AG20443 (cell line): ENCODE data around the gene STMN1.
"Not testable (repeated sequence)": the region's sequence is repeated elsewhere in the genome, so short reads cannot be mapped to it uniquely, and the experiment has no call there.

Experiments used
- DNase-seq: peaks from one replicate; pipeline ENCODE4 v3.0.0; 2012; ENCODE audit warnings: low spot score, mixed read lengths

The STMN1 gene

DNA sequence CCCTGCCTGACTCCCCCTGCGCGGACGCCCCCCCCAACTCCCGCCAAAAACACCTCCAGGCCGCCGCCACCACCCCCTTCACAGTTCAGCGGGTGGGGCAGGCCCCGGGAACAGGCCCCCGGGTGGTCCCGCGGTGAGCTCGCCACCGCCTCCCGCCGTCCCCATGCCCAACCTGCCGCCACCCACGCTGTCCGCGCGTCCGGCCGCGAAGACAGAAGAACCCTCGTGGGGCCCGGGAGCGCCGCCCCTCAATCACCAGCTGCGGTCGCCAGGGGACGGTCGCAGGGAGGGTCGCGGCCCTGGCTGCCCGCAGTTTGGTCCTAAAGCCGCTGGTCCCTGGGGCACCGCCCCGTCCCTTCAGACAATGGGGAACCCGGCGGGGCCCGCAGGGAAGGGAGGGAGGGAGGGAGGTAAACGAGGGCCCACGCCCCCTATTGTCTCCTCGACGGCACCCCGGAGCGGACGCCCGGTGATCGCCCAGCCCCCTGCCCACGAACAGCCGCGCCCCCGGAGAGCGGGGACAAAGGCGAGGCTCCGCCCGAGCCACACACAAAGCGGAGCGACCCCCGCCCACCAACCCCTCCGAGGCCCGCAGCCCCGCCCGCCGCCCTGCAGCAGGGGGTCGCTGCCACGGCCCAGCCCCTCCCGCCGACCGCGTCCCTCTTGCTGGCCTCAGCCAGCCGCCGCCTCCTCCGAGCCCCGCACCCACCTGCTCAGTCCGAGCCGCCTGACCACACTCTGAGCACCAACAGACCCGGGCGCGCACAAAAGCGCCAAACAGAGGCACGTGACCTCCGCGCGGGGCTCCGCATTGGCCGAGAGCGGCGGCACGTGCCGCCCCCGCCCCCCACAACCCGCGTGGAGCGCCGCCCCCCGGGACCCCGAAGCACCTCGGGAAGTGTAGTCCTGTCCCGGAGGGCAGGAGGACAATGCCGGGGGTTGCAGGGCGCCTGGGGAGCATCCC is at the start of gene STMN1:
Gene STMN1 (minus strand): TSS at position 740 of the 964 bp plus-strand sequence. CDS start 1,743 bp downstream, outside the sequence.
- DNase-seq, result peak; percentile 94

DNA sequence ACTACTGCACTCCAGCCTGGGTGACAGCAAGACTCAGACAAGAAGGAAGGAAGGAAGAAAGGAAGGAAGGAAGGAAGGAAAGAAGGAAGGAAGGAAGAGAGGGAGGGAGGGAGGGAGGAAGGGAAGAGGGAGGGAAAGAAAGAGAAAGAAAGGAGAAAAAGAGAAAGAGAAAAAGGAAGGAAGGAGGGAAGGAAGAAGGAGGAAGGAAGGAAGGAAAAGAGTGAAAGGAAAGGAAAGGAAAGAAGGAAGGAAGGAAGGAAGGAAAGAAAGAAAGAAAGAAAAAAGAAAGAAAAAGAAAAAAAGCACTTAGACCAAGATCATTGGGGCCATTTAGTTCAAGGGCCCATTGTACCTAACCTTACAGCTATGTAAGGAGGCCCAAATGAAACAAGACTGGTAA is 49.3 kb upstream of the STMN1 start:
- no peak for DNase-seq

DNA sequence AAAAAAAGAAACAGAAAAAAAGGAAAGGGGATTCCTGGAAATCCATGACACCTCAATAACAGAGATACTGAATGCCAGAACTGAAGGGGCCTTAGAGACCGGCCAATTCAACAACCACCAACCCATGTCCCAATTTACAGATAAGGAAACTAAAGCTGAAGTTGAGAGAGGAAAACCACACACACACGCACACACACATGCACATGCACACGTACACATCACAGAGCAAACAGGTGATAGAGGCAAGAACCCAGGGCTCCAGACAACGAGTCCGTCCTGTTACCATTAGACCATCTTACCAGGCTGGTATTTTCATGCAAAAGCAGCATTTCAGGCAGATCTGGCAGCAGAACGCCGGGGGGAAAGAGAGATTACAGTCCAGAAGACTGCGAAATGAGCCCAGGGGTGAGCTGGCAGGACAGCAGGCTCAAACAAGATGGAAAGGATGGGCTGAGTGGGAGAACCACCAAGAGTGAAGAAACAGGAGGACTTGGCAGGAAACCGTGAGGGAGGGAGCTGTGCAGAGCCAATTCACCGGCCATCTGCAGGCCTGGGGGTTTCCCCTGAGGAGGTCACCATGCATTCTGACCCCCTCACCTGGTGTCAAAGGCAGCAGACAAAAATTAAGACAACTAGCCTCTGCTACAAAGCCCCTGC is 48.2 kb upstream of the STMN1 start:
- DNase-seq, result no peak

DNA sequence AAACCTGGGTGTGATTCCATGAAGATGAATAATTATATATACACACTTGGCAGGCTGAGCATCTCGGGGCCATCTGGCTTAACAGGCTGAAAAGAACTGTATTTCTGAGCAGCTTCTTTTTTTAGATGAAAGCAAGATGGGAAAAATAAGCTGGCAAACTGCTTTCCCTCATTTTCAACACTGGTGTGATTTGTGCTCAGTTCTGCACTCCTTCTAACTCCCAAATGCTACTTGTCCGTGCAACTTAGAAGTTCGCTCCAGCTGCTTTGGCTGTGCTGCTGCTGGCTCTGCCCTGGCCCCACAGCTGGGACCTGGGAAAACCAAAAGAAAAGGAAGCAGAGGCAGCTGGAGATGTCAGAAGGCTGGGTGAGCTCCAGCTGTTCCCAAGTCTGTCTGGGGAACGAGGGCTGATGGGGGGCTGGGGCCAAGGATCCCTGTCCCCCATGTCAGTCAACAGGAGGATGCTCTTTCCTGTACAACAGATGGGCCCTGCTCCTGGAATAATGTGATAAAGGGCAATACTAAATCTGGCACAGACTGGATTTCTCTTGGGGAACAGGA is 46.7 kb upstream of the STMN1 start:
- DNase-seq, result peak; percentile 54

DNA sequence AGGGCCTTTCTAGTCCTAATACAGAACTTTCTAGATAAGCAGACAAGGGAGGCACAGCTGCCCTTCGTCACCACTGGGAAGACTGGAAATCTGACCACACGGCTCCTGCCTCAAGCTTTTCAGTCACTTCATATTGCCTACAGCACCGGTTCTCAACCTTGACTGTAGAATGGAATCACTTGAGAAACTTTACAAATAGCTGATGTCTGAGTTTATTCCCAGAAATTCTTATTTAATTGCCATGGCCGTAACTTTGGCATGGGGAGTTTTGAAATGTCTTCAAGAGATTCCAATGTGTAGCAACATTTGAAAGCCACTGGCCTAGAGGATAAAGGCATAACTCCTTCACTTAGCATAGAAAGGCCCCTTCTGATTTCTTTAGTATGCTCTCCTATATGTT is 42.4 kb upstream of the STMN1 start:
- DNase-seq, result no peak

DNA sequence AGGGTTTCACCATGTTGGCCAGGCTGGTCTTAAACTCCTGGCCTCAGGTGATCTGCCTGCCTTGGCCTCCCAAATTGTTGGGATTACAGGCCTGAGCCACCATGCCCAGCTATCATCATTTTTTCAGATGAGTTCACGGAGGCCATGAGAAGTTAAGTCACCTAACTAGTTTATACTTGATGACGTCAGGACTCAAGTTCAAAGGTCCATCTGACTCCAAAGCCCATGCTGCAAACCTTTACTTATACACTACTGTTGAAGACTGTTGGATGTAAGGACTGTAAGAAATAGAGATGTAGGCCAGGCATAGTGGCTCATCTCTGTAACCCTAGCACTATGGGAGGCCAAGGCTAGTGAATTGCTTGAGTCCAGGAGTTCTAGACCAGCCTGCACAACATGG is 40.8 kb upstream of the STMN1 start:
- DNase-seq, result no peak

DNA sequence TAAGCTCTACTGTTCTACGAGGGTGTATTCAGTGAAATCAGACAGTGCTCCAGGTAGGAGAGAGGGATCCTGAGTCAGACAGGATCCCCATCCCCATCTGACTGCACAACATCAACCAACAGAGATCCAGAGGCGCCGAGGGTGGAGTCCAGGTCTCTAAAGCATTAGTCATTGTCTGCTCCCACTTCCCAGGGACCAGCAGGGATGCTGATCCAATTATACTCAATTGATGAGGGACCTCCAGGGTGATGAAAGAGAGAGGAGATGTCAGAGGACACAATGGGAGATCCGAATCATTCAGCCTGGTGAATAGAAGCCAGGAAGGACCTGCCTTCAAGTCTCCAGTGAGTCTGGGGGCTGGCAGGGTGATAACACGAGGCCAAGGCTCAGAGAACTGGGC is 39.5 kb upstream of the STMN1 start:
- DNase-seq, result no peak

DNA sequence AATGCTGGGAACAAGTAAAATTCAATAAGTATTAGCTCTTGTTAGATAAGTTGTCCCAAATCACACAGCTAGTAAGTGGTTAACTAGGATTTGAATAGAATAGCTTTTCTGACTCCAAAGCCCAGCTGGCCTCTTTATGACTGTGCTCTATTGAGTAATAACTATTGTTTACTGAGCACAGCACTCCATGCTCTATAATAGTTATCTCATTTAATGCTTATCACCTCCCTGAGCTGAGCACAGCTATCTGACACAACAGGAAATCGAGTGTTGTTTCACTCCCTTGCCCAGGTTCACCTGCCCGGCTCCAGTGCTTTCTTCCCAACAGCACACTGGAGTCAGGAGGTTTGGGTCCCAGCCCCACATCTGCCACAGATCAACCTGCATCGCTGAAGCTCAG is 38.8 kb upstream of the STMN1 start:
- no peak for DNase-seq

DNA sequence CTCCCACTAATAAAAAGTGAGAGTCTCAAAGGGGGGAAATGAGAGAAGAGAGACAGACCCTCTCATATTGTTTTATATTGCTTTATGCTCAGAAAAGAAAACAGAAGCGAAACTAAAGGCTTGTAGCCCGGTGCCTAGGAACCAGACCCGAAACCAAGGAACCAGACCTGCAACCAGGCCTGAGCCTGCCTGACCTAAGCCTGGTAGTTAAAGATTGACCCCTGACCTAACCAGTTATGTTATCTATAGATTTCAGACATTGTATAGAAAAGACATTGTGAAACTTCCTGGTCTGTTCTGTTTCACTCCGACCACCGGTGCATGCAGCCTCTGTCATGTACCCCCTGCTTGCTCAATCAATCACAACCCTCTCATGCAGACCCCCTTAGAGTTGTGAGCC is 37.3 kb upstream of the STMN1 start:
- not testable (repeated sequence) for DNase-seq

DNA sequence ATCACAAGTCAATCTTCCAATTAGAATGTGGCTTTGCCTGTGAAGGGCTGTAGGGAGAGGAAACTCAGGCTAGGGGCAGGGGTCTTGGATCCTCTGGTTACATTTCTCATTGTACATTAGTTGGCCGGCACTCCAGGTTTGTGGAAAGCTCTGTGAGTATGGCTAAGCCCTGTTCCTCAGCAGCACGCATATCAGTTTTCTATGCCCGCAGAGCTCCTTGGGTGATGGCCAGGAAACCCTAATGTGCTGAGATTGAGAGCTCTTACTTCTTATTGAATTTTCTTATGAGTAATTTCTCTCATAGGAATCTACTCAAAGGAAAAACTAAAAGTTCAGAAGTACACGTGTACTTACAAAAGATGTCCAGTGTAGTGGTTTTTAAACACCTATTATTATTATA is 30.7 kb upstream of the STMN1 start:
- no peak for DNase-seq

DNA sequence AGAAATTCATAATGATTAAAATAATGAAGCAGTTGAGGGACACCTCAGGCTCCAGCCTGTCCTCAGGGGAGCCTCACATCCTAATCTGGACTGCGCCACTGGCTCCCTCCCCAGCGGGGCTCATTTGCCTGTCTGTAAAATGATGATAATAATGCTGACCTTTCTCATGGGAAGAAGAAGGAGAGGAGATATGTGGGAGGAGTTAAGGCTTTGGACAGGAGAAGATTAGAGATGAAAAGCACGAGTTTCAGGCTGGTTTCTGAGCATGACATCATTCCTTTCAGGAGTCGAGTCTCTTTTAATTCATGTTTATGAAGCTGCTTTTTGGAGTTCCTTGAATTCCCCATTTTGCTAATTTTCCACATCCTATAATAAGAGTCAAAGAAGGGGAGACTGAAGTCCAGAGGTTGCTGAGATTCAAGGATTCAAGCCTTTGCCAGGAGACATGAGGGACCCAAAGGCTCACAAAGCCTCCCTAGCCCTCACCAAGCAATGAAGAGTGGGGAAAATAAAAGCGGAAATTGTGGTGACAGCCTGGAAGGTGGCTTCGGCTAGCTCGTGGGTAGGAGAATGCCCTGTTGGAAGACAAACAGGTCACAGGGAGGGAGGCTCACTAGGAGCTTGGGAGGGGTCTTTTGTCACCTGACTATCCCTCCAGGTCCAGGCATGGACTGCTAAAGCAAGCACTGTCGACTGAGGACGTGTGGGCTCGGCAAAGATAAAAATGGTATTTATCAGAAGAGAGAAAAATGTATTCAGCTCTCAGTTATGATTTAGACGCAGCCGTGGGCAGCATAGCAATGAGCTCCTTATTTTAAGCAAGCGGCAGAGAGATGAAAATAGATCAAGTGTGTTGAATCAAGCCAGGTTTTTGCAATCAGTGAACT is 27.5 kb upstream of the STMN1 start:
- DNase-seq, result no peak

DNA sequence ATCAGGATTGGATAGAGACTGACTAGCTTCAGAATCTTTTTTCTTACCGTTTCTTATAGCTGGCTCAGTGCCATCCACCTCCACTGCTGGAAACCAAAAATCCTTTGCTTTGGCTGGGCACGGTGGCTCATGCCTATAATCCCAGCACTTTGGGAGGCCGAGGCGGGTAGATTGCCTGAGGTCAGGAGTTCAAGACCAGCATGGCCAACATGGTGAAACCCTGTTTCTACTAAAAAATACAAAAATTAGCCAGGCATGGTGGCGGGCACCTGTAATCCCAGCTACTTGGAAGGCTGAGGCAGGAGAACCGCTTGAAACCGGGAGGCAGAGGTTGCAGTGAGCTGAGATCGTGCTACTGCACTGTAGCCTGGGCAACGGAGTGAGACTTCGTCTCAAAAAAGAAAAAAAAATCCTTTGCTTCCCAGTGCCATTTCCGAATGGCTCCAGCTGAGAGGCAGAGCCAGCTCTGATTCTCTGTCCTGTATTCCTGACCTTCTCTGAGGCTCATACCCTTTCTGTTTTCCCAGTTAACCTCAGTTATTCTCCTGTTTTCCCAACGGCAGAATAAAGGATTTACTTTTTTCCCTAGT is 26.7 kb upstream of the STMN1 start:
- DNase-seq, result not testable (repeated sequence)

DNA sequence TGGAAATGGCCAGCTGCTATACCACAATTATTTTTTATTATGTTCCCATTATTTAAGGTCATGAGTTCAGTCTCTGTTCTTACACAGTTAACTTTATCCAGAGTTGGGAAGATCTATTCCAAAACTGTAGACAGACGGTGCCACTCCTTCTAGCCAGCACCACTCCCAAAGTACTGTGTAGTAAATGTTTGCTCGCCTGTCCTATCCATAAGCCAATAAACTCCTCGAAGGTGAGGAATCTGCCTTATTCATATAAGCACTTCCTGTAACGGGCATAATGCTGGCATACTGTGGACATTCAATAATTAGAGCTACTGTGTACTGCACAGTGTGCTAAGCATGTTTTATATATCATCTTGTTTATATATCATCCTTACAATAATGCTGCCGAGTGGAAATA is 26.1 kb upstream of the STMN1 start:
- no peak for DNase-seq

DNA sequence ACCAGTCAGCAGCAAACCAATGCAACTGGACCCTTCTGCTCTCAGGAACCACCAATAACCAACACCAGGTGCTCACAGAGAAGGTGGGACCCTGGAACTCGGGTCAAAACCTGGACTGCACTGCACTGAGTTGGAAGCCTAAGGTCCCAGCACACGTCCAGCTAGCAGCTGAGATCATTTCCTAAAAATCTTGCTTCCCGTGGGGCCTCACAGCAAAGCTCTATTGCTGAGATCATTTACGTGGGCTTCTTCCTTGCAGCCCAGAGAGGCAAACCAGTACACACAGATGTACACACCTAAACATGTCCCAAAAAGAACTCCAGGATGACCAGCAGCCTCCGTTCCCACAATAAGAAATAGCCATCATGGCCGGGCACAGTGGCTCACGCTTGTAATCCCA is 22.8 kb upstream of the STMN1 start:
- no peak for DNase-seq

DNA sequence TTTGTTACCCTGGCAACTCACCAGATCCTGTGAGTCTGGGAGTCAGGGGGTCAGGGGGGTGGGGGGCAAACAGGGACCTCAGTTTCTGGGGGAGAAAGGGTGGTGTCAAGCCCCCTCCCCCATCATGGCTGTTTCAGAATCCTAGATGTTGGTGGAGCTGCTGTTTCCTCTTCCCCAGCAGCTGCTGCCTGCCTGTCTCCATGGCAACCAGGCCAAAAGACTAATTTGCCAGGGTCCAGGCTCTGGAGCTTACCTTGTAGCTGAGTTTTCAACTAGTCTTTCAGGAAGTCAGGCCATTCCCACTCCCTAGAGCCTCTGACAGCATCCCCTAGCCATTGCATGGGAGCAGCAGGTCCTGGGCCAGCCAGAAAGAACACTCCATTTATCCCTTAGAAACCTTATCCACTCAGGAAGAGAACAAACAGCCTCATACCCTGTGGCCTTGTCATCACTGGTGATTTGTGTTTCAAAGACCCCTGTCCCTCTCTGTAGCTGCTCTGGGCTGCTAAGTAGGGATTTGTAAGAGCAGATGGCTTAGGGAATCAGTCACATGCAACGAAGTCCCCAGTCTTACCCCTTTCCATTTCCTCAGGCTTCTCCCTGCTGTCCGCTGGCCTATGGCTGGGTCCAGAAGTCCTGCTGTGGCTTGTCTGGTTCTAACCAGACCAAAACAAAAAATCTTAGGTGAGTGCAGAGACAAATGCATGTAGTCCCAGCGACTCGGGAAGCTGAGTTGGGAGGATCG is 21.5 kb upstream of the STMN1 start:
- DNase-seq, result no peak

DNA sequence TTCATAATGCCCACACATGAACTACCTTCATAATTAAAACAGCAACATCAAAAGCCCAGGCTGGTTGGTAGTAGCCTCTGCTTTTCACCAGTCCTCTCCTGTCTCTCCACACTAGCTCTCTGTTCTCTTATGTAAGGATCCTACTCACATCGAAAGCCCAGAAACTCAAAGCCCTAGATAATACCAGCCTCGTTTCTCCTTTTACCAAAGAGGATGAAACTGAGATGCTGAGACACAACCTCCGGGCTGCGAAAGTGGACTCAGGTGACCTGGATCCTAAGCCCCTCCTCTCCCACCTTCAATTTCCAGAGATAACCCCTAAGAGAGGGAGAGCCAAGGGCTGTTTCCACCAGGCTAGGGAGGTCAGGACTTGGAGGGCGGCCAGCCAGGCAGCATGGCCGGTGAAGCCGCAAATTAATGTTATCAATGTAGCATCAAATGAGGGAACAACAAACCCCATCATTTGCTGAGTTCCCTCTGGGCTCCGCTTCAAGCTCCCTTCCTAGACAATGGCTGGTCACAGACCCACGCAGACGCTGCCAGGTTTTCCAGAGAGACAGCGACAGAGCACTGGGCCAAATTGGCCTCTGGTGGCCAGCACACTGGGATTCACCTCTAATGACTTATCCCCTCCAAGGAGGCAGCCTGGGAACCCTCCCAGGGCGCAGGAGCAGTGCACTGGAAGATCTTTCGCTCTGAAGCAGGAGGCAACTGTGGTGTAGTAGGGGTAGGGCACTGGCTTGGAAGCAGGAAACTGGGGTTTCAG is 20.7 kb upstream of the STMN1 start:
- no peak for DNase-seq

DNA sequence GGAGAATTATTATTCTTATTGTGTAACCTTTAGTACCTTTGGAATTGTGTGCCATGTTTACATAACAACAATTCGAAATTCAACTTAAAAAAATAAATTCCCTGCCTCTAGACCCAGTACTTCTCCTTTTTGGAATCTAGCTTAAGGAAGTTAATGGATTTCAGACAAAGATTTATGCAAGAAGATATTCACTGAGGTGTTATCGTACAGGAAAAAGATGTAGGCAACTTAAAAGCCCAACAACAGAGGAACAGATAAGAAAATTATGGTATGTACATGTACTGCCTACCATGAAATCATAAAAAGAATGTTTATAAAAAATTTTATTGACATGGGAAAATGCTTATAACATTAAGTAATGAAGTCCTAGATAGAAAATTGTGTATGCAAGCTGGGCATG is 18.2 kb upstream of the STMN1 start:
- DNase-seq, result no peak

DNA sequence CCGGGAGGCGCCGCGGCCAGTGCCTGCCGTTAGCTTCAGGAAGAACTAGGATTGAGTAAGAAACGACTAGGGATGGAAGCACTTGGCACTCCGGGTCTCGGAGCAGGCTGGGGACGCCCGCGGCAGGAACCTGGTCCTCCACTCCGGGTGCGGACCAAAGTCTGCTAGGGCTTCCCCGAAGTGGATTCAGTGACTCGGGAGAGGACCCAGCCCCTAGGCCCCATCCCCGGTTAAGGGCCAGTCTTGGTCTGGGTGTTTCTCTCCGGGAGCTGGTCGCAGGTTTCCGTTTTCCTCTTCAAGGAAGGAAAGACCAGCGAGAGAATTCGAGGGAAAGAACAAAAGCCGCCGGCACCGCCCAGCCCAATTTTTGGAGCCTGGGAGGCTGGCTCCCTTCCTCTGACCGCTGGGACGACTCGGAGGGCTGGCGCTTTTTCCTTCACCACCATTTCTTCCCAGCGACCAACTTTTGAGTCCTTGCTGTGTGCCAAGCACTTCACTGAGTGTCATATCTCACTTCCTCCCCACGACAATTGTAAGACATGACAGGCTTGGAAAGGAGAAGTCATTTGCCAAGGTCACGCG is 16.8 kb upstream of the STMN1 start:
- peak; percentile 50 for DNase-seq

DNA sequence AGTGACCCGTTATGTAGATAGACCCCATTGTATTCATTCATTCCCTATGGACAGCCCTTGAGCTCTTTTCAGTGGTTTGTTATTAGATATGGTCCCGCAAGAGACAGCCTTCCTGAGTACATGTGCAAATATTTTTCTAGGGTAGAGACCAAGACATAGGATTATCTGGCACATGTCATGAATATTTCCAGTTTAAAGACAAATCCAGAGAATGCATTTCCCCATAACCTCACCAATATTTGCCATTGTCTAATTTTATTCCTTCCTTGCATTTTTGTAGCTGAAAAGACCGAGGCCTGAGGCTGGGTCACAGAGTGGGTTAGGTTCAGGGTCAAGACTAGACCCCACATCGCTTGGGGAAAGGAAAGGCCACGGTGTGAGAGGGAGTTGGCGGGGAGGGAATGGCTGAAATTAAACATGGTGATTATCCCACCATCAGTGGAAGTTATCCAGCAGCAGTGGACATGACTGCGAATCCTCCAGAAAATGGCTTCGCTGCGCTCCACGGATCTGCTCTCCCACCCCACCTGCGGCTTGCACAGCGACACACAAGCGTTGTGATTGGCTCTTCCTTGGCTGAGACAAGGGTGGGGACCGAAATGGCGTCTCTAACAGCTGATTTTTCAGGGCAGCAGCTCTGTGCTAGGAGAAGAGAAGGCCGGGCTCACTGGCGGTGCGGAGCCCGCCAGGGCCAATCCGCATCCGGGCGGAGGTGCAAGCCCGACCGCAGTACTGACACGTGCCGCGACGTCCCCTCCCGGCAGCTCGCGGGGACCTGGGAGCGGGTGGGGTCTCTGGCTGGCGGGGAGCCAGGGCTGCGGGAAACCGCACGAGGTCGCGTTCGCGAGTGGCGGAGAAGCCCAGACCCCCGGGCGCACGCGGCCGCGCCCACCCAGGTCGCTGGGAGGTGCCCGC is 16.1 kb upstream of the STMN1 start:
- peak; percentile 63 for DNase-seq
